ENCODE measurements around the gene BTBD7. TPM values are rescaled to one million over a fixed set of nuclear protein-coding genes. Genes with fewer than 3 reads are reported as not detected.

BTBD7 gene
- total and polyA plus RNA-seq, 9 of the 15 experiments (the other 6 are each of a cell fraction or from before 2014, with no cell fraction given): 2.5 to 12.9 (median 6.2) TPM

DNA sequence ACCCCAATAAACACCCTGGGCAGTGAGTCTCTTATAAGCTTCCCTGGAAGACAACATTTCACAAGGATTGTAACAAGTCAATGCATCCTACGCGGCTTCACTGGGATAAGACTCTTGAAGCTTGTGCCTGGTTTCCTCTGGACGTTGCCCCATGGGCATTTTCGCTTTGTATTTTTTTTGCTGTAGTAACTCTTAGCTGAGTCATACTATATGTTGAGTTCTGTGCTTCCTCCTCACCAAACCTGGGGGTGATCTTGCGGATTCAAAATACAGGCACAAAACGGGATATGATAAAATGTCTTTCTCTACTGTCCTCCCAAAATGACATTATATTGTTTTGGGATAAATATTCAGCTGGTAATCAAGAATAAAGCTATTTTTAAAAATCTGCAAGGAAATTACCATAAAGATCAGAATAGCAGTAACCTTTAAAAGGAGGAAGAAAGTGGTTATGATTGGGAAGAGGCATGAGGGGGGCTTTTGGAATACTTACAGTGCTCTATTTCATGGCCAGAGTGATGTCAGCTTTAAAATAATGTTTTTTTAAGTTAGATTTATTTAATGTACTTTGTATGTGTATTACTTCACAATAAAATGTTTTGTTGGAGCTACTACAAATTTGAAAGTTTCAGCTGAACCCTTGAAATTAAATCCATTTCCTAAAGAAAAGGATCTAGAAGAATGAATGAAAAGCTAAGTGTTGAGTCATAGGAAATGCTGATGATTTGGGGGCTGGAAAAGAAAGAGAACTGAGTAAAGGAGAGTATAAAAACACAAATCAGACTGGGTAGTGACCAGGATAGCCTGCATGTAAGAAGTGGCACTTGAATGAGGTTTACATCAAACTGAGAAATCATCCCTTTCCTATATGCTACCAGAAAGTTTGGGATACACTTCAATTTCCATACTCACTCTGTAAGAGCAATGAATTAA, 14.7 kb downstream of the BTBD7 start (continued):
- TF ChIP-seq, protein P1, sequence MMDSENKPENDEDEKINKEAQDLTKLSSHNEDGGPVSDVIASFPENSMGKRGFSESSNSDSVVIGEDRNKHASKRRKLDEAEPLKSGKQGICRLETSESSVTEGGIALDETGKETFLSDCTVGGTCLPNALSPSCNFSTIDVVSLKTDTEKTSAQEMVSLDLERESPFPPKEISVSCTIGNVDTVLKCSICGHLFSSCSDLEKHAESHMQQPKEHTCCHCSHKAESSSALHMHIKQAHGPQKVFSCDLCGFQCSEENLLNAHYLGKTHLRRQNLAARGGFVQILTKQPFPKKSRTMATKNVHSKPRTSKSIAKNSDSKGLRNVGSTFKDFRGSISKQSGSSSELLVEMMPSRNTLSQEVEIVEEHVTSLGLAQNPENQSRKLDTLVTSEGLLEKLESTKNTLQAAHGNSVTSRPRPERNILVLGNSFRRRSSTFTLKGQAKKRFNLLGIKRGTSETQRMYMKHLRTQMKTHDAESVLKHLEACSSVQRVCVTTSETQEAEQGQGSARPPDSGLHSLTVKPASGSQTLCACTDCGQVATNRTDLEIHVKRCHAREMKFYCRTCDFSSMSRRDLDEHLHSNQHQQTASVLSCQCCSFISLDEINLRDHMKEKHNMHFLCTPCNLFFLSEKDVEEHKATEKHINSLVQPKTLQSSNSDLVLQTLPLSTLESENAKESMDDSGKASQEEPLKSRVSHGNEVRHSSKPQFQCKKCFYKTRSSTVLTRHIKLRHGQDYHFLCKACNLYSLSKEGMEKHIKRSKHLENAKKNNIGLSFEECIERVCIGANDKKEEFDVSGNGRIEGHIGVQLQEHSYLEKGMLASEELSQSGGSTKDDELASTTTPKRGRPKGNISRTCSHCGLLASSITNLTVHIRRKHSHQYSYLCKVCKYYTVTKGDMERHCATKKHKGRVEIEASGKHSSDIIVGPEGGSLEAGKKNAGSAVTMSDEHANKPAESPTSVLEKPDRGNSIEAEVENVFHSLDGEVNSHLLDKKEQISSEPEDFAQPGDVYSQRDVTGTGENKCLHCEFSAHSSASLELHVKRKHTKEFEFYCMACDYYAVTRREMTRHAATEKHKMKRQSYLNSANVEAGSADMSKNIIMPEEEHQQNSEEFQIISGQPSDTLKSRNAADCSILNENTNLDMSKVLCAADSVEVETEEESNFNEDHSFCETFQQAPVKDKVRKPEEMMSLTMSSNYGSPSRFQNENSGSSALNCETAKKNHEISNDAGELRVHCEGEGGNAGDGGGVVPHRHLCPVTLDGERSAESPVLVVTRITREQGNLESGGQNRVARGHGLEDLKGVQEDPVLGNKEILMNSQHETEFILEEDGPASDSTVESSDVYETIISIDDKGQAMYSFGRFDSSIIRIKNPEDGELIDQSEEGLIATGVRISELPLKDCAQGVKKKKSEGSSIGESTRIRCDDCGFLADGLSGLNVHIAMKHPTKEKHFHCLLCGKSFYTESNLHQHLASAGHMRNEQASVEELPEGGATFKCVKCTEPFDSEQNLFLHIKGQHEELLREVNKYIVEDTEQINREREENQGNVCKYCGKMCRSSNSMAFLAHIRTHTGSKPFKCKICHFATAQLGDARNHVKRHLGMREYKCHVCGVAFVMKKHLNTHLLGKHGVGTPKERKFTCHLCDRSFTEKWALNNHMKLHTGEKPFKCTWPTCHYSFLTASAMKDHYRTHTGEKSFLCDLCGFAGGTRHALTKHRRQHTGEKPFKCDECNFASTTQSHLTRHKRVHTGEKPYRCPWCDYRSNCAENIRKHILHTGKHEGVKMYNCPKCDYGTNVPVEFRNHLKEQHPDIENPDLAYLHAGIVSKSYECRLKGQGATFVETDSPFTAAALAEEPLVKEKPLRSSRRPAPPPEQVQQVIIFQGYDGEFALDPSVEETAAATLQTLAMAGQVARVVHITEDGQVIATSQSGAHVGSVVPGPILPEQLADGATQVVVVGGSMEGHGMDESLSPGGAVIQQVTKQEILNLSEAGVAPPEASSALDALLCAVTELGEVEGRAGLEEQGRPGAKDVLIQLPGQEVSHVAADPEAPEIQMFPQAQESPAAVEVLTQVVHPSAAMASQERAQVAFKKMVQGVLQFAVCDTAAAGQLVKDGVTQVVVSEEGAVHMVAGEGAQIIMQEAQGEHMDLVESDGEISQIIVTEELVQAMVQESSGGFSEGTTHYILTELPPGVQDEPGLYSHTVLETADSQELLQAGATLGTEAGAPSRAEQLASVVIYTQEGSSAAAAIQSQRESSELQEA (IDR thresholded peaks at IDR 0.05; ENCODE audit: low read depth): no peak
- TF ChIP-seq NFE2 (IDR thresholded peaks at IDR 0.05; ENCODE audit: low read depth) (peak; percentile 81), ZNF253 (CRISPR knock-in tag; conservative IDR thresholded peaks at IDR 0.05) (no peak), ZFP1 (CRISPR knock-in tag; IDR thresholded peaks at IDR 0.05) (no peak), ATF7 (IDR thresholded peaks at IDR 0.05) (no peak), ZC3H8 (IDR thresholded peaks at IDR 0.05) (no peak), BRF1 (IDR thresholded peaks at IDR 0.05; ENCODE audit: borderline replicate concordance, extremely low read depth, insufficient read length) (no peak), NONO (IDR thresholded peaks at IDR 0.05; ENCODE audit: low read depth in 2 of 2, low read length in 1 of 2) (no peak), ZNF584 (CRISPR knock-in tag; IDR thresholded peaks at IDR 0.05; ENCODE audit: low read depth) (no peak), SETDB1 (IDR thresholded peaks at IDR 0.05; ENCODE audit: low read length) (no peak), TGIF2 (CRISPR knock-in tag; IDR thresholded peaks at IDR 0.05) (no peak), ZNF232 (CRISPR knock-in tag; IDR thresholded peaks at IDR 0.05) (no peak), TAF7 (tag; IDR thresholded peaks at IDR 0.05) (no peak)
- TF ChIP-seq, protein P2, sequence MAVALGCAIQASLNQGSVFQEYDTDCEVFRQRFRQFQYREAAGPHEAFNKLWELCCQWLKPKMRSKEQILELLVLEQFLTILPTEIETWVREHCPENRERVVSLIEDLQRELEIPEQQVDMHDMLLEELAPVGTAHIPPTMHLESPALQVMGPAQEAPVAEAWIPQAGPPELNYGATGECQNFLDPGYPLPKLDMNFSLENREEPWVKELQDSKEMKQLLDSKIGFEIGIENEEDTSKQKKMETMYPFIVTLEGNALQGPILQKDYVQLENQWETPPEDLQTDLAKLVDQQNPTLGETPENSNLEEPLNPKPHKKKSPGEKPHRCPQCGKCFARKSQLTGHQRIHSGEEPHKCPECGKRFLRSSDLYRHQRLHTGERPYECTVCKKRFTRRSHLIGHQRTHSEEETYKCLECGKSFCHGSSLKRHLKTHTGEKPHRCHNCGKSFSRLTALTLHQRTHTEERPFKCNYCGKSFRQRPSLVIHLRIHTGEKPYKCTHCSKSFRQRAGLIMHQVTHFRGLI (CRISPR knock-in tag; IDR thresholded peaks at IDR 0.05): no peak
- TF ChIP-seq, protein P3, sequence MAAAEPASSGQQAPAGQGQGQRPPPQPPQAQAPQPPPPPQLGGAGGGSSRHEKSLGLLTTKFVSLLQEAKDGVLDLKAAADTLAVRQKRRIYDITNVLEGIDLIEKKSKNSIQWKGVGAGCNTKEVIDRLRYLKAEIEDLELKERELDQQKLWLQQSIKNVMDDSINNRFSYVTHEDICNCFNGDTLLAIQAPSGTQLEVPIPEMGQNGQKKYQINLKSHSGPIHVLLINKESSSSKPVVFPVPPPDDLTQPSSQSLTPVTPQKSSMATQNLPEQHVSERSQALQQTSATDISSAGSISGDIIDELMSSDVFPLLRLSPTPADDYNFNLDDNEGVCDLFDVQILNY (CRISPR knock-in tag; IDR thresholded peaks at IDR 0.05): no peak
- TF ChIP-seq, protein P4, sequence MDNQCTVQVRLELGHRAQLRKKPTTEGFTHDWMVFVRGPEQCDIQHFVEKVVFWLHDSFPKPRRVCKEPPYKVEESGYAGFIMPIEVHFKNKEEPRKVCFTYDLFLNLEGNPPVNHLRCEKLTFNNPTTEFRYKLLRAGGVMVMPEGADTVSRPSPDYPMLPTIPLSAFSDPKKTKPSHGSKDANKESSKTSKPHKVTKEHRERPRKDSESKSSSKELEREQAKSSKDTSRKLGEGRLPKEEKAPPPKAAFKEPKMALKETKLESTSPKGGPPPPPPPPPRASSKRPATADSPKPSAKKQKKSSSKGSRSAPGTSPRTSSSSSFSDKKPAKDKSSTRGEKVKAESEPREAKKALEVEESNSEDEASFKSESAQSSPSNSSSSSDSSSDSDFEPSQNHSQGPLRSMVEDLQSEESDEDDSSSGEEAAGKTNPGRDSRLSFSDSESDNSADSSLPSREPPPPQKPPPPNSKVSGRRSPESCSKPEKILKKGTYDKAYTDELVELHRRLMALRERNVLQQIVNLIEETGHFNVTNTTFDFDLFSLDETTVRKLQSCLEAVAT (IDR thresholded peaks at IDR 0.05): no peak

Measured in K562 (cell line).